ENCODE measurements around the gene HDAC4.

The HDAC4 gene

GRCh38 chr2:239022437-239023260 lies 378.2 kb downstream of the HDAC4 start:
- no peak for DNase-seq (ENCODE audit: low read depth)

GRCh38 chr2:239021651-239022436 lies 379.0 kb downstream of the HDAC4 start:
- DNase-seq (ENCODE audit: low read depth) = no peak

- no peak for DNase-seq (ENCODE audit: low read depth)
These were observed 379.6 kb downstream of the HDAC4 start for GRCh38 chr2:239021224-239021623.

- no peak for DNase-seq (ENCODE audit: low read depth)
These were observed 380.2 kb downstream of the HDAC4 start for GRCh38 chr2:239020541-239021041.

GRCh38 chr2:239019183-239019581 lies 381.6 kb downstream of the HDAC4 start:
- no peak for DNase-seq (ENCODE audit: low read depth)

- DNase-seq (ENCODE audit: low read depth) = no peak
These were observed 382.3 kb downstream of the HDAC4 start for GRCh38 chr2:239018271-239019182.

GRCh38 chr2:239017491-239018098 lies 383.2 kb downstream of the HDAC4 start:
- no peak for DNase-seq (ENCODE audit: low read depth)

- no peak for DNase-seq (ENCODE audit: low read depth)
These were observed 384.7 kb downstream of the HDAC4 start for GRCh38 chr2:239015901-239016675.

GRCh38 chr2:239015218-239015900 lies 385.5 kb downstream of the HDAC4 start:
- DNase-seq (ENCODE audit: low read depth) = no peak

- no peak for DNase-seq (ENCODE audit: low read depth)
These were observed 386.2 kb downstream of the HDAC4 start for GRCh38 chr2:239014458-239015217.

GRCh38 chr2:239013678-239013976 lies 387.2 kb downstream of the HDAC4 start:
- DNase-seq (ENCODE audit: low read depth) = no peak

- DNase-seq (ENCODE audit: low read depth) = no peak
These were observed 387.7 kb downstream of the HDAC4 start for GRCh38 chr2:239012936-239013677.

- no peak for DNase-seq (ENCODE audit: low read depth)
These were observed 388.6 kb downstream of the HDAC4 start for GRCh38 chr2:239012228-239012627.

GRCh38 chr2:239009589-239009961 lies 391.2 kb downstream of the HDAC4 start:
- DNase-seq (ENCODE audit: low read depth) = no peak

- DNase-seq (ENCODE audit: low read depth) = no peak
These were observed 391.9 kb downstream of the HDAC4 start for GRCh38 chr2:239008677-239009588.

- DNase-seq (ENCODE audit: low read depth) = no peak
These were observed 392.8 kb downstream of the HDAC4 start for GRCh38 chr2:239008004-239008403.

GRCh38 chr2:239006622-239007285 lies 394.1 kb downstream of the HDAC4 start:
- DNase-seq (ENCODE audit: low read depth) = no peak
